HG03521 (cell line): ENCODE data around the gene ST3GAL3.

Experiments
- ATAC-seq: cut with Tn5 transposase; IDR thresholded peaks from one replicate; pipeline ENCODE4 v1.9.1; 2021; ENCODE audit warnings: mild to moderate bottlenecking, moderate library complexity; ENCODE audit not compliant: unreplicated experiment

The ST3GAL3 gene

GRCh38 chr1:43872280-43872679 is 164.9 kb downstream of the ST3GAL3 start:
- ATAC-seq = no peak

- ATAC-seq = no peak
Measured at GRCh38 chr1:43873851-43874250, 166.5 kb downstream of the ST3GAL3 start.

- no peak for ATAC-seq
Measured at GRCh38 chr1:43874716-43875115, 167.4 kb downstream of the ST3GAL3 start.

- ATAC-seq = no peak
Measured at GRCh38 chr1:43875331-43875730, 168.0 kb downstream of the ST3GAL3 start.

- ATAC-seq = no peak
Measured at GRCh38 chr1:43877101-43877500, 169.8 kb downstream of the ST3GAL3 start.

- no peak for ATAC-seq
Measured at GRCh38 chr1:43878440-43878839, 171.1 kb downstream of the ST3GAL3 start.

- ATAC-seq = no peak
Measured at GRCh38 chr1:43878854-43879253, 171.5 kb downstream of the ST3GAL3 start.

GRCh38 chr1:43879414-43879813 is 172.1 kb downstream of the ST3GAL3 start:
- no peak for ATAC-seq

- no peak for ATAC-seq
Measured at GRCh38 chr1:43879996-43880395, 172.7 kb downstream of the ST3GAL3 start.

GRCh38 chr1:43880604-43881003 is 173.3 kb downstream of the ST3GAL3 start:
- no peak for ATAC-seq

GRCh38 chr1:43881415-43881814 is 174.1 kb downstream of the ST3GAL3 start:
- ATAC-seq = no peak

GRCh38 chr1:43882763-43883162 is 175.4 kb downstream of the ST3GAL3 start:
- ATAC-seq = no peak

- no peak for ATAC-seq
Measured at GRCh38 chr1:43883321-43883720, 176.0 kb downstream of the ST3GAL3 start.

GRCh38 chr1:43885279-43885801 is 178.0 kb downstream of the ST3GAL3 start:
- no peak for ATAC-seq

GRCh38 chr1:43887748-43888147 is 180.4 kb downstream of the ST3GAL3 start:
- no peak for ATAC-seq

GRCh38 chr1:43890815-43891214 is 183.5 kb downstream of the ST3GAL3 start:
- ATAC-seq = no peak

GRCh38 chr1:43893006-43893405 is 185.7 kb downstream of the ST3GAL3 start:
- no peak for ATAC-seq

- no peak for ATAC-seq
Measured at GRCh38 chr1:43898981-43899380, 191.6 kb downstream of the ST3GAL3 start.

- ATAC-seq = no peak
Measured at GRCh38 chr1:43900386-43900785, 193.1 kb downstream of the ST3GAL3 start.

- no peak for ATAC-seq
Measured at GRCh38 chr1:43901196-43901961, 194.0 kb downstream of the ST3GAL3 start.

- no peak for ATAC-seq
Measured at GRCh38 chr1:43902058-43902831, 194.9 kb downstream of the ST3GAL3 start.
